Measurements from ENCODE around the gene ZGLP1.

ZGLP1 gene

GRCh38 chr19:10305139-10305806, 4.3 kb downstream of the ZGLP1 start:
- Histone ChIP-seq H3K9me3 (ENCODE audit: control insufficient read depth, insufficient read depth, low read length) (no peaks in the 10 kb centered on the region), H4K20me1 (ENCODE audit: control insufficient read depth, insufficient read depth, low read depth, low read length) (no peaks in the 10 kb centered on the region), H3K36me3 (ENCODE audit: control insufficient read depth, low read length) (peaks cover 3% of the 10 kb centered on the region; the same call in 1 of the 2 replicates), H3K4me2 (ENCODE audit: low read length) (no peak overlapping the region), H3K4me3 (ENCODE audit: low read length) (no peak overlapping the region), H3K27me3 (ENCODE audit: control insufficient read depth, low read length) (no peaks in the 10 kb centered on the region), H3K4me1 (ENCODE audit: control insufficient read depth, low read length) (no peaks in the 10 kb centered on the region), H3K9me2 (replicated peaks; ENCODE audit: control insufficient read depth, low read length) (no peaks in the 10 kb centered on the region), H3K79me2 (ENCODE audit: control insufficient read depth, low read length) (no peaks in the 10 kb centered on the region), H3K27ac (ENCODE audit: low read depth, low read length) (no peak overlapping the region), H3F3A (ENCODE audit: control insufficient read depth, insufficient read depth) (no peaks in the 10 kb centered on the region)
- TF ChIP-seq CTCF (IDR thresholded peaks at IDR 0.05; ENCODE audit: low read depth, low read length, poor library complexity, severe bottlenecking) (no peak), EZH2phosphoT487 (IDR thresholded peaks at IDR 0.05; ENCODE audit: borderline replicate concordance, low read length) (no peak)

GRCh38 chr19:10299545-10300458, 9.8 kb downstream of the ZGLP1 start:
- Histone ChIP-seq H3K9me3 (ENCODE audit: control insufficient read depth, insufficient read depth, low read length) (no peaks in the 10 kb centered on the region), H4K20me1 (ENCODE audit: control insufficient read depth, insufficient read depth, low read depth, low read length) (no peaks in the 10 kb centered on the region), H3K27me3 (ENCODE audit: control insufficient read depth, low read length) (no peaks in the 10 kb centered on the region; the same call in 1 of the 2 replicates), H3K36me3 (ENCODE audit: control insufficient read depth, low read length) (no peaks in the 10 kb centered on the region), H3K4me2 (ENCODE audit: low read length) (no peak overlapping the region), H3K79me2 (ENCODE audit: control insufficient read depth, low read length) (no peaks in the 10 kb centered on the region), H3K9me2 (replicated peaks; ENCODE audit: control insufficient read depth, low read length) (no peaks in the 10 kb centered on the region), H3K27ac (ENCODE audit: low read depth, low read length) (no peak overlapping the region), H3K4me3 (ENCODE audit: low read length) (no peak overlapping the region), H3F3A (ENCODE audit: control insufficient read depth, insufficient read depth) (no peaks in the 10 kb centered on the region), H3K4me1 (ENCODE audit: control insufficient read depth, low read length) (peaks cover 19% of the 10 kb centered on the region)
- TF ChIP-seq CTCF (IDR thresholded peaks at IDR 0.05; ENCODE audit: low read depth, low read length, poor library complexity, severe bottlenecking): no peak
- TF ChIP-seq EZH2phosphoT487 (IDR thresholded peaks at IDR 0.05; ENCODE audit: borderline replicate concordance, low read length): no peak

GRCh38 chr19:10295847-10296591, 13.6 kb downstream of the ZGLP1 start:
- no peaks in the 10 kb centered on the region for H3F3A ChIP-seq (ENCODE audit: control insufficient read depth, insufficient read depth)
- H3K9me3 ChIP-seq (ENCODE audit: control insufficient read depth, insufficient read depth, low read length): no peaks in the 10 kb centered on the region
- H3K9me2 ChIP-seq (replicated peaks; ENCODE audit: control insufficient read depth, low read length): no peaks in the 10 kb centered on the region
- H4K20me1 ChIP-seq (ENCODE audit: control insufficient read depth, insufficient read depth, low read depth, low read length): no peaks in the 10 kb centered on the region
- no peak overlapping the region for H3K27ac ChIP-seq (ENCODE audit: low read depth, low read length)
- H3K79me2 ChIP-seq (ENCODE audit: control insufficient read depth, low read length): no peaks in the 10 kb centered on the region
- peak overlapping the region; percentile 67 for H3K4me3 ChIP-seq (ENCODE audit: low read length)
- H3K27me3 ChIP-seq (ENCODE audit: control insufficient read depth, low read length): peaks cover 11% of the 10 kb centered on the region
- peaks cover 36% of the 10 kb centered on the region for H3K4me1 ChIP-seq (ENCODE audit: control insufficient read depth, low read length)
- TF ChIP-seq CTCF (IDR thresholded peaks at IDR 0.05; ENCODE audit: low read depth, low read length, poor library complexity, severe bottlenecking) (no peak), EZH2phosphoT487 (IDR thresholded peaks at IDR 0.05; ENCODE audit: borderline replicate concordance, low read length) (no peak)
- H3K4me2 ChIP-seq (ENCODE audit: low read length): peak overlapping the region; percentile 97
- H3K36me3 ChIP-seq (ENCODE audit: control insufficient read depth, low read length): no peaks in the 10 kb centered on the region; the same call in 1 of the 2 replicates
